Transverse colon (tissue), 4 donors: Measurements from ENCODE around the gene IFITM1.

Source experiments
- EP300 ChIP-seq: sonication (generic); formaldehyde crosslinking; IDR thresholded peaks from one replicate; pipeline ENCODE4 v1.6.1; 2017; ENCODE audit warnings: antibody characterized with exemption, low read depth
- POLR2A ChIP-seq: fragments of 450-650 bp; IDR thresholded peaks from one replicate; pipeline ENCODE4 v1.6.1; 2016; ENCODE audit warnings: antibody characterized with exemption, mild to moderate bottlenecking, moderate library complexity
- POLR2AphosphoS5 ChIP-seq, 3 donors: sonication (generic); formaldehyde crosslinking; IDR thresholded peaks; one replicate each; pipeline ENCODE4 v1.6.1; 2016; ENCODE audit warnings: antibody characterized with exemption in 3 of 3
- TF ChIP-seq, protein P1 (sequence below), 5 experiments: fragments of 200-600 bp in 3 of 5; fragments of 450-650 bp in 2 of 5; sonication (generic) in 3 of 5; IDR thresholded peaks; 1 replicate in 2 of 5; 2 replicates in 3 of 5; pipeline ENCODE4 v1.5.1; 2016 to 2017; ENCODE audit warnings: antibody characterized with exemption in 5 of 5, inconsistent platforms in 3 of 5, mild to moderate bottlenecking in 2 of 5, moderate library complexity in 1 of 5

DNA sequence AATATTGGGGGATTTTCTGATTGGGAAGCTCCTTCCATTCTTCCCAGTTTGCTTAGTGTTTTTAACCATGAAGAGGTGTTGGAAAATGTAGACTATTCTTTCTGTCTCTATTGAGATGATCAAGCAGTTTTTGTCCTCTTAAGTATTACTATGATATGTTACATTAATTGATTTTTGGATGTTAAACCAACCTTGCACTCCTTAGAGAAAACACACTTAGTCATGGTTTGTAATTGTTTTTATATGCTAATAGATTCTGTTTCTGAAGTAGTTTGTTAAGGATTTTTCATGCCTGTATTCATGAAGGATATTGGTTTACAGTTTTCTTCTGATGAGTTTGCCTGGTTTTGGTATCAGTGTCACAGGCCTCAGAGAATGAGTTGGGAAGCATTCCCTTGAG lies 37.6 kb upstream of the IFITM1 start:
- TF ChIP-seq POLR2A (no peak), POLR2AphosphoS5 (IDR thresholded peaks at IDR 0.05) (no peak), EP300 (no peak)
- TF ChIP-seq, protein P1, sequence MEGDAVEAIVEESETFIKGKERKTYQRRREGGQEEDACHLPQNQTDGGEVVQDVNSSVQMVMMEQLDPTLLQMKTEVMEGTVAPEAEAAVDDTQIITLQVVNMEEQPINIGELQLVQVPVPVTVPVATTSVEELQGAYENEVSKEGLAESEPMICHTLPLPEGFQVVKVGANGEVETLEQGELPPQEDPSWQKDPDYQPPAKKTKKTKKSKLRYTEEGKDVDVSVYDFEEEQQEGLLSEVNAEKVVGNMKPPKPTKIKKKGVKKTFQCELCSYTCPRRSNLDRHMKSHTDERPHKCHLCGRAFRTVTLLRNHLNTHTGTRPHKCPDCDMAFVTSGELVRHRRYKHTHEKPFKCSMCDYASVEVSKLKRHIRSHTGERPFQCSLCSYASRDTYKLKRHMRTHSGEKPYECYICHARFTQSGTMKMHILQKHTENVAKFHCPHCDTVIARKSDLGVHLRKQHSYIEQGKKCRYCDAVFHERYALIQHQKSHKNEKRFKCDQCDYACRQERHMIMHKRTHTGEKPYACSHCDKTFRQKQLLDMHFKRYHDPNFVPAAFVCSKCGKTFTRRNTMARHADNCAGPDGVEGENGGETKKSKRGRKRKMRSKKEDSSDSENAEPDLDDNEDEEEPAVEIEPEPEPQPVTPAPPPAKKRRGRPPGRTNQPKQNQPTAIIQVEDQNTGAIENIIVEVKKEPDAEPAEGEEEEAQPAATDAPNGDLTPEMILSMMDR (IDR thresholded peaks at IDR 0.05) = no peak
